OCI-LY7 (cell line): Measurements from ENCODE around the gene PPP1R14C. TPM values are rescaled to one million over a fixed set of nuclear protein-coding genes. Genes with fewer than 3 reads are reported as not detected.

Source experiments
- BruUV-seq: library from RNA; stranded (reverse); fragments of 400-500 nt; replicated peaks from 2 replicates; lab custom pipeline; 2021; lab: Mats Ljungman, UMichigan
- CTCF ChIA-PET: fragments of 300-600 bp; sonication (Branson Sonifier 250); formaldehyde crosslinking; loops from one replicate; lab custom pipeline; 2022; ENCODE audit warnings: antibody characterized with exemption; ENCODE audit not compliant: unreplicated experiment; lab: Charles Lee
- POLR2A ChIA-PET: fragments of 300-600 bp; sonication (Branson Sonifier 250); formaldehyde crosslinking; loops from one replicate; lab custom pipeline; 2022; ENCODE audit warnings: antibody characterized with exemption; lab: Charles Lee
- DNase-seq: peaks from one replicate; pipeline ENCODE4 v3.0.0-alpha.2; 2015; ENCODE audit warnings: low spot score
- H2AFZ ChIP-seq: fragments of 200-600 bp; sonication (generic), shearing (Covaris generic); 2 replicates; pipeline ENCODE4 v1.6.1; 2014; ENCODE audit warnings: mild to moderate bottlenecking, antibody characterized with exemption, low read length, moderate library complexity
- H3K27ac ChIP-seq: fragments of 200-600 bp; sonication (generic); 2 replicates; pipeline ENCODE4 v1.5.1; 2014; ENCODE audit warnings: mixed run types, low read depth, mild to moderate bottlenecking, moderate library complexity, low read length, inconsistent platforms; ENCODE audit not compliant: poor library complexity, severe bottlenecking
- H3K36me3 ChIP-seq: fragments of 200-600 bp; sonication (generic); 2 replicates; pipeline ENCODE4 v1.6.1; 2014; ENCODE audit warnings: mild to moderate bottlenecking, antibody characterized with exemption, low read length, moderate library complexity, mixed read lengths; ENCODE audit not compliant: insufficient read depth
- H3K4me1 ChIP-seq: fragments of 200-600 bp; sonication (generic); 2 replicates; pipeline ENCODE4 v1.5.1; 2014; ENCODE audit warnings: mild to moderate bottlenecking, low read length; ENCODE audit not compliant: insufficient read depth, poor library complexity, severe bottlenecking
- H3K4me2 ChIP-seq: fragments of 200-600 bp; sonication (generic); 2 replicates; pipeline ENCODE4 v1.6.1; 2014; ENCODE audit warnings: mild to moderate bottlenecking, low read length
- H3K4me3 ChIP-seq: fragments of 200-600 bp; sonication (generic); 2 replicates; pipeline ENCODE4 v1.5.1; 2014; ENCODE audit warnings: mild to moderate bottlenecking, low read depth, low read length; ENCODE audit not compliant: poor library complexity, severe bottlenecking
- H3K79me2 ChIP-seq: fragments of 200-600 bp; sonication (generic); 2 replicates; pipeline ENCODE4 v1.6.1; 2016; ENCODE audit warnings: low read depth, mild to moderate bottlenecking, low read length, moderate library complexity, mixed read lengths; ENCODE audit not compliant: insufficient read depth
- H3K9me2 ChIP-seq: fragments of 200-600 bp; sonication (generic); 2 replicates; pipeline ENCODE4 v1.6.1; 2016; ENCODE audit warnings: mild to moderate bottlenecking, low read length, mixed read lengths; ENCODE audit not compliant: insufficient read depth
- H3K9me3 ChIP-seq: fragments of 200-600 bp; sonication (generic); 2 replicates; pipeline ENCODE4 v1.6.1; 2014; ENCODE audit warnings: mild to moderate bottlenecking, mixed run types, low read length, mixed read lengths
- H4K20me1 ChIP-seq: fragments of 200-600 bp; sonication (generic); 2 replicates; pipeline ENCODE4 v1.6.1; 2014; ENCODE audit warnings: mild to moderate bottlenecking, antibody characterized with exemption, low read length, moderate library complexity, mixed read lengths; ENCODE audit not compliant: insufficient read depth
- CTCF ChIP-seq: fragments of 200-600 bp; sonication (generic); conservative IDR thresholded peaks from 2 replicates; pipeline ENCODE4 v1.5.1; 2014; ENCODE audit warnings: mild to moderate bottlenecking, antibody characterized with exemption, low read length, moderate library complexity, mixed read lengths
- EZH2phosphoT487 ChIP-seq: fragments of 200-600 bp; sonication (generic); IDR thresholded peaks from 2 replicates; pipeline ENCODE4 v1.6.1; 2018; ENCODE audit warnings: low read depth, borderline replicate concordance, mild to moderate bottlenecking, mixed run types, antibody characterized with exemption, low read length, moderate library complexity, mixed read lengths
- intact Hi-C: fragments of 100-400 bp; cut with micrococcal nuclease; formaldehyde crosslinking; loops from one replicate; pipeline ENCODE4 v1.10.0; 2022; ENCODE audit not compliant: unreplicated experiment
- total RNA-seq, 2 experiments: library from RNA; depleted of rRNA in 1 of 2; stranded (reverse); fragments of >200 nt in 1 of 2; shearing (Covaris generic) in 1 of 2; gene quantifications; 2 replicates each; pipeline ENCODE4 v1.2.3, GENCODE V29; 2014 to 2022

PPP1R14C gene
- total RNA-seq, 2 experiments from 2014 or later = 1.8 TPM; not detected in 1

- Histone ChIP-seq H3K4me1 (no peaks in the 10 kb centered on the region), H3K9me2 (0 out of 2 replicates have a peak, but pooled peaks cover 3% of the 10 kb centered on the region), H3K27ac (no peak overlapping the region), H4K20me1 (no peaks in the 10 kb centered on the region), H3K4me3 (no peak overlapping the region), H3K4me2 (no peak overlapping the region), H3K79me2 (no peaks in the 10 kb centered on the region), H3K9me3 (0 out of 2 replicates have a peak, but pooled peaks cover 6% of the 10 kb centered on the region), H3K36me3 (no peaks in the 10 kb centered on the region), H2AFZ (no peak overlapping the region)
- no peak for DNase-seq
- CTCF ChIA-PET = interaction anchor here (1.0 kb wide), 1 partner anchor 21 kb away, joined by 3 read pairs; no protein-coding TSS in a partner anchor
- intact Hi-C loops = no loop called here
- no TSS peak for BruUV-seq
- TF ChIP-seq CTCF = no peak
- TF ChIP-seq EZH2phosphoT487 = no peak
- POLR2A ChIA-PET = interaction anchor here (1.1 kb wide), 1 partner anchor 30 kb away, joined by 3 read pairs; no protein-coding TSS in a partner anchor
Measured at GRCh38 chr6:150250826-150251225, 108.0 kb downstream of the PPP1R14C start.

GRCh38 chr6:150251566-150252186 lies 108.8 kb downstream of the PPP1R14C start:
- H4K20me1 ChIP-seq = no peaks in the 10 kb centered on the region
- H3K9me2 ChIP-seq = 0 out of 2 replicates have a peak, but pooled peaks cover 3% of the 10 kb centered on the region
- no peak overlapping the region for H3K27ac ChIP-seq
- H3K4me2 ChIP-seq = no peak overlapping the region
- no peak overlapping the region for H2AFZ ChIP-seq
- BruUV-seq = no TSS peak
- ChIA-PET POLR2A (interaction anchor here (1.1 to 1.4 kb wide), 2 partner anchors 11 to 31 kb away, joined by 3 read pairs; no protein-coding TSS in a partner anchor), CTCF (interaction anchor here (1.0 kb wide), 1 partner anchor 21 kb away, joined by 3 read pairs; no protein-coding TSS in a partner anchor)
- intact Hi-C loops = no loop called here
- no peaks in the 10 kb centered on the region for H3K79me2 ChIP-seq
- DNase-seq = no peak
- no peaks in the 10 kb centered on the region for H3K4me1 ChIP-seq
- H3K4me3 ChIP-seq = no peak overlapping the region
- TF ChIP-seq EZH2phosphoT487 (no peak), CTCF (no peak)
- H3K36me3 ChIP-seq = no peaks in the 10 kb centered on the region
- H3K9me3 ChIP-seq = 0 out of 2 replicates have a peak, but pooled peaks cover 6% of the 10 kb centered on the region
